Pancreas (tissue), 10 donors: ENCODE data around the gene AADACL3. TPM values are rescaled to one million over a fixed set of nuclear protein-coding genes. Genes with fewer than 3 reads are reported as not detected.

ENCODE experiments used
- ATAC-seq, 4 donors: fragments of 200-7000 bp; cut with Tn5 transposase; one replicate each; pipeline versions ENCODE4 v1.8.0 to v1.9.1; 2020; ENCODE audit warnings: mild to moderate bottlenecking in 4 of 4, moderate library complexity in 4 of 4
- DNase-seq, 6 donors: peaks; one replicate each; pipeline ENCODE4 v3.0.0-alpha.2; 2020
- FAIRE-seq: peaks from 2 replicates; lab custom pipeline; 2012; peaks lifted over from hg19 to GRCh38; lab: Jason Lieb, UNC
- H3K27ac ChIP-seq, 4 donors: fragments of 200-600 bp; sonication (generic); 1 replicate in 3 of 4; 2 replicates in 1 of 4; pipeline versions ENCODE4 v1.5.0 to v1.8.0; 2020
- H3K27me3 ChIP-seq, 4 donors: fragments of 200-600 bp; one replicate each; pipeline ENCODE4 v1.8.0; 2021
- H3K36me3 ChIP-seq, 3 donors: fragments of 200-600 bp; sonication (generic) in 1 of 3; one replicate each; pipeline versions ENCODE4 v1.5.0 to v1.8.0; 2020 to 2021
- H3K4me1 ChIP-seq, 3 donors: fragments of 200-600 bp; one replicate each; pipeline ENCODE4 v1.8.0; 2021
- H3K4me3 ChIP-seq, 4 donors: fragments of 200-600 bp; sonication (generic) in 2 of 4; one replicate each; pipeline versions ENCODE4 v1.5.0 to v1.8.0; 2020 to 2021
- H3K9me3 ChIP-seq, 4 donors: fragments of 200-600 bp; one replicate each; pipeline ENCODE4 v1.8.0; 2021
- CTCF ChIP-seq, 4 donors: fragments of 200-600 bp; sonication (generic) in 3 of 4; IDR thresholded peaks; one replicate each; pipeline versions ENCODE4 v1.5.0 to v1.8.0; 2021; ENCODE audit warnings: antibody characterized with exemption in 4 of 4
- WGBS, 2 donors: extraction: QIAGEN DNeasy Blood & Tissue Kit; methylation state at CpG; one replicate each; pipeline ENCODE4 v1.1.7; 2013; 5-methylcytosine and 5-hydroxymethylcytosine counted together
- intact Hi-C, 3 donors: fragments of 100-400 bp; cut with DNase I; formaldehyde crosslinking; loops; one replicate each; pipeline versions ENCODE4 v1.11.1 to v1.14.2; 2022
- polyA plus RNA-seq, 2 donors: library from polyadenylated mRNA; stranded (reverse); fragments of 200-250 nt; gene quantifications; one replicate each; pipeline ENCODE4 v1.2.3, GENCODE V29; 2013
- total RNA-seq, 6 donors: library from RNA; stranded (reverse); fragmentation: NEBNext Ultra II Directional in 4 of 6; extraction: Animal tissue kit (Norgen Biotek cat#: 25700) in 4 of 6; gene quantifications; one replicate each; pipeline versions ENCODE4 v1.2.1 to v1.2.4, GENCODE V29; 2021 to 2023
- donor health status: healthy with polysubstance abuse.
- donor health status: DM: no; HTN: no; CAD: no; lungs with moderate emphysema.
- donor health status: DM: no; HTN: no; CAD: no.
- donor health status: control.
- donor health status: control.
- donor health status: Bipolar disorder and iron deficiency.
- donor health status: DM: yes; HTN: yes; CAD: no.
- donor health status: DM: no; HTN: no; CAD: no.
- donor health status: DM: no; HTN: no; CAD: no.
- donor health status: DM: yes; HTN: yes; CAD: no.

AADACL3 gene
- total and polyA plus RNA-seq, 8 donors, result 0.02 TPM; not detected in 7

DNA sequence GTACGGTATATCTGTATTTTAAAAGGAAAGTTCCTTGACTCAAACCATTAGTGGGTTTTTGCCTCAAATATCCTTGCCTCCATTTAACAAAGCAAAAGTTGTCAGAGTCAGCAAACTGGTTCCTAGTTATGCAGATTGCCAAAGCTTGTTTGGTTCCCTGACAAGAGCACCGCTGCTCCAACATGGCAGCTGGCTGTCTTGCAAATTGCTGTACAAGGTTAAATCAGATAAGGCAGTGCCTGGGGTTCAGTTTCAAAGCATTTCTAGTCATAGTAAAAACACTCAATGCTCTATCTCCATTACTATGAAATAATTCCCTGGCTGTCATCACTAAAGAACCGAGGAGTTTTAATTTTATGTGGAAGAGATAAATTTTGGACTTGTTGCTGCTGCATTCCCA lies 18.7 kb downstream of the AADACL3 start:
- intact Hi-C loops, result no loop called here
- DNase-seq (no peak), FAIRE-seq (no peak), ATAC-seq (no peak)
- Histone ChIP-seq H3K4me1 (no peaks in the 10 kb centered on the region), H3K36me3 (no peaks in the 10 kb centered on the region), H3K9me3 (no peaks in the 10 kb centered on the region), H3K27me3 (peaks cover 0 to 5% (median 0%) of the 10 kb centered on the region in 4 donors), H3K4me3 (no peak overlapping the region), H3K27ac (no peak overlapping the region)
- WGBS, 2 donors, result 61 to 70% methylated on average over 3 of the region's 3 CpGs
- no peak for TF ChIP-seq CTCF (IDR thresholded peaks at IDR 0.05)

GRCh38 chr1:12738934-12739333 lies 23.0 kb downstream of the AADACL3 start:
- no peak overlapping the region for H3K4me3 ChIP-seq
- H3K9me3 ChIP-seq, result no peaks in the 10 kb centered on the region
- intact Hi-C loops, result no loop called here
- no peaks in the 10 kb centered on the region for H3K4me1 ChIP-seq
- ATAC-seq (no peak), DNase-seq (no peak), FAIRE-seq (no peak)
- no peak for TF ChIP-seq CTCF (IDR thresholded peaks at IDR 0.05)
- no peaks in the 10 kb centered on the region for H3K36me3 ChIP-seq
- no peak overlapping the region for H3K27ac ChIP-seq
- WGBS, 2 donors, result 81 to 89% methylated on average over 1 of the region's 1 CpG
- H3K27me3 ChIP-seq, result peaks cover 0 to 9% (median 0%) of the 10 kb centered on the region in 4 donors

DNA sequence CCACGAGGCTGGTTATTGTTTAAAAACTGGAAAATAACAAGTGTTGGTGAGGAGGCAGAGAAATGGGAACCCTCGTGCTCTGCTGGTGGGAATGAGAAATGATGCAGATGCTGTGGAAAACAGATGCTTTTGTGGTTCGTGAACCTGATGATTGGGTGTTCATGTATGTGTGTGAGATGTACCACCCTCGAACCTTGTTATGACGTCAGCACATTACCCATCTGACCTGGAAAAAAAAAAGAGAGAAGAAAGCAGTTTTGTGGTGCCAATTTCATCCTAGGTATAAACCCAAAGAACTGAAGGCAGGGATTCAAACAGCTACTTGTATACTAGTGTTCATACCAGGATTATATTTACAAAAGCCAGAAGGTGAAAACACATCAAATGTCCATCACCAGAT lies 23.7 kb downstream of the AADACL3 start:
- Histone ChIP-seq H3K36me3 (no peaks in the 10 kb centered on the region), H3K4me3 (no peak overlapping the region), H3K4me1 (no peaks in the 10 kb centered on the region), H3K27ac (no peak overlapping the region), H3K27me3 (peaks cover 0 to 9% (median 0%) of the 10 kb centered on the region in 4 donors), H3K9me3 (no peaks in the 10 kb centered on the region)
- FAIRE-seq, result no peak
- WGBS, 2 donors, result 56 to 69% methylated on average over 5 of the region's 5 CpGs
- no peak for ATAC-seq
- TF ChIP-seq CTCF (IDR thresholded peaks at IDR 0.05), result no peak
- no peak for DNase-seq
- intact Hi-C loops, result no loop called here

DNA sequence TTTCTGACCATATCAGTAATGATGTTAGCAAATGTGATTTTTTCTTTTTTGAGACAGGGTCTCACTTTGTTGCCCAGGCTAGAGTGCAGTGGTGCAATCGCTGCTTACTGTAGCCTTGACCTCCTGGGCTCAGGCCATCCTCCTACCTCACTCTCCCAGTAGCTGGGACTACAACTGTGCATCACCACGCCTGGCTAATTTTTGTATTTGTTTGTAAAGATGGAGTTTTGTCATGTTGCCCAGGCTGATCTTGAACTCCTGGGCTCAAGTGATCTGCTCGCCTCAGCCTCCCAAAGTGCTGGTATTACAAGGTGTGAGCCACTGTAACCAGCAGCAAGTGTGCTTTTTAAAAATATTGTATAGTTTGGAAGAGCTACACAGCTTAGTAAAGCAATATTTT lies 26.0 kb downstream of the AADACL3 start:
- no peak for TF ChIP-seq CTCF (IDR thresholded peaks at IDR 0.05)
- WGBS, 2 donors, result 55 to 77% methylated on average over 3 of the region's 3 CpGs
- FAIRE-seq (no peak), ATAC-seq (no peak), DNase-seq (no peak)
- H3K4me3 ChIP-seq, result no peak overlapping the region
- no peaks in the 10 kb centered on the region for H3K4me1 ChIP-seq
- H3K36me3 ChIP-seq, result no peaks in the 10 kb centered on the region
- no peaks in the 10 kb centered on the region for H3K9me3 ChIP-seq
- intact Hi-C loops, result no loop called here
- H3K27me3 ChIP-seq, result peaks cover 0 to 5% (median 0%) of the 10 kb centered on the region in 4 donors
- H3K27ac ChIP-seq, result no peak overlapping the region

- ATAC-seq, result no peak
- TF ChIP-seq CTCF (IDR thresholded peaks at IDR 0.05), result no peak
- Histone ChIP-seq H3K36me3 (no peaks in the 10 kb centered on the region), H3K4me1 (no peaks in the 10 kb centered on the region), H3K27me3 (peaks cover 0 to 4% (median 0%) of the 10 kb centered on the region in 4 donors), H3K4me3 (no peak overlapping the region), H3K9me3 (peaks cover 0 to 4% (median 0%) of the 10 kb centered on the region in 4 donors), H3K27ac (no peak overlapping the region)
- FAIRE-seq, result no peak
- 51 to 58% methylated on average over 3 of the region's 3 CpGs for WGBS, 2 donors
- intact Hi-C loops, result no loop called here
- DNase-seq, result no peak
Observed at GRCh38 chr1:12745126-12745991, 29.4 kb downstream of the AADACL3 start.
